Activated CD4-positive, alpha-beta memory T cell treated with anti-CD3 and anti-CD28 coated beads for 36 hours (primary cell): Measurements from ENCODE around the gene NEDD8. TPM values are rescaled to one million over a fixed set of nuclear protein-coding genes. Genes with fewer than 3 reads are reported as not detected.
"Not testable (repeated sequence)": the region's sequence is repeated elsewhere in the genome, so short reads cannot be mapped to it uniquely, and the experiment has no call there.

Source experiments
- CTCF ChIA-PET: fragments of 350-600 bp; sonication (Branson Sonifier 250); formaldehyde crosslinking; loops from one replicate; lab custom pipeline; 2021; ENCODE audit warnings: antibody characterized with exemption, inconsistent platforms; lab: Charles Lee
- POLR2A ChIA-PET: fragments of 350-600 bp; sonication (Branson Sonifier 250); formaldehyde crosslinking; loops from one replicate; lab custom pipeline; 2021; ENCODE audit warnings: antibody characterized with exemption; lab: Charles Lee
- DNase-seq: peaks from one replicate; pipeline ENCODE4 v3.0.0-alpha.2; 2020
- H3K27ac Mint-ChIP-seq: one replicate; pipeline ENCODE4 v1.8.0; 2021; ENCODE audit warnings: mixed read lengths
- H3K27me3 Mint-ChIP-seq: one replicate; pipeline ENCODE4 v1.8.0; 2021; ENCODE audit warnings: mixed read lengths
- H3K36me3 Mint-ChIP-seq: one replicate; pipeline ENCODE4 v1.8.0; 2021; ENCODE audit warnings: mixed read lengths
- H3K4me1 Mint-ChIP-seq: one replicate; pipeline ENCODE4 v1.8.0; 2021; ENCODE audit warnings: low read depth, mixed read lengths
- H3K4me3 Mint-ChIP-seq: one replicate; pipeline ENCODE4 v1.8.0; 2021; ENCODE audit warnings: mild to moderate bottlenecking, mixed read lengths
- H3K9me3 Mint-ChIP-seq: one replicate; pipeline ENCODE4 v1.8.0; 2021; ENCODE audit warnings: mixed read lengths
- intact Hi-C: fragments of 100-400 bp; cut with micrococcal nuclease; formaldehyde crosslinking; loops from one replicate; pipeline ENCODE4 v1.15.1; 2023
- total RNA-seq, 2 experiments: library from RNA; stranded (reverse); gene quantifications; one replicate each; pipeline ENCODE4 v1.2.3, GENCODE V29; 2021

The NEDD8 gene
- total RNA-seq, 2 experiments from 2014 or later: 202 to 213 TPM

GRCh38 chr14:24207104-24207551 is 25.0 kb downstream of the NEDD8 start:
- H3K27ac Mint-ChIP-seq: peak overlapping the region; percentile 5
- H3K9me3 Mint-ChIP-seq: peaks cover 8% of the 10 kb centered on the region
- peaks cover 31% of the 10 kb centered on the region for H3K4me1 Mint-ChIP-seq
- intact Hi-C loops: no loop called here
- ChIA-PET CTCF (interaction anchor here (1.1 kb wide), 1 partner anchor 8 kb away, joined by 3 read pairs; the partner anchor contains the start of gene MDP1), POLR2A (interaction anchor here (3.7 kb wide), 1 partner anchor 12 kb away, joined by 14 read pairs; the partner anchor contains the start of gene TM9SF1)
- DNase-seq: no peak
- H3K4me3 Mint-ChIP-seq: no peak overlapping the region
- no peaks in the 10 kb centered on the region for H3K27me3 Mint-ChIP-seq
- peaks cover 72% of the 10 kb centered on the region for H3K36me3 Mint-ChIP-seq

DNA sequence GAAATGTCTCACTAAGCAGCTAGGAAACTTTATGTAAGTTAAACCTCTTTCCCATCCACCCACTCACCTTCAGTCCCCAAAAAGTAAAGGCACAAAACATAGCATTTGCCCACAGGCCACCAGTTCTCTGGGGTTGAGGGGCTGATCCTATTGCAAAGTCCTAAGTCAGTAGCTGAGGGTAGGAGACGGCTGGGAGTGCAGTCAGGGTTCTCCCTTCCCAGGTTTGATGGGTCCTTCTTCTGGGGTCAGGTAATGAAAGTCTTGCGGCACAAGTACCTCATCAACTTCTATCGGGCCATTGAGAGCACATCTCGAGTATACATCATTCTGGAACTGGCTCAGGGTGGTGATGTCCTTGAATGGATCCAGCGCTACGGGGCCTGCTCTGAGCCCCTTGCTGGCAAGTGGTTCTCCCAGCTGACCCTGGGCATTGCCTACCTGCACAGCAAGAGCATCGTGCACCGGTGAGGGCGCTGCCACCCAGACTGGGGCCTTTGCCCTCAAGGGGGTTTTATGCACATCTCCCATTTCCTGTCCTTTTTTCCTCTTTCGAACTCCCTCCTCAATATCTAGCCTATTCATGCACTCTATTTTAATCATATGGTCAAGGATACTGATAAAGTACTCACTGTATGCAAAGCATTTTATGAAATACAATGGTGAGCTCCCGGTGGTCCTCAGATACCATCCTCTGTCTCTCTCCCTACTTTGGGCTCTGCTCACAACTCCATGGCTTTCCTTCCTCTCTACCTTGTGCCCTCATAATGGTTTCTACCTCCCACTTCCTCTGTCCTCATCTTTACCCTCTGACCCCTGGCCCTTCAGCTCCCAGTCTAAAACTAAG is 25.7 kb downstream of the NEDD8 start:
- Mint-ChIP-seq H3K9me3 (peaks cover 12% of the 10 kb centered on the region), H3K36me3 (peaks cover 73% of the 10 kb centered on the region), H3K4me1 (peaks cover 27% of the 10 kb centered on the region), H3K4me3 (no peak overlapping the region), H3K27ac (peak overlapping the region; percentile 5), H3K27me3 (no peaks in the 10 kb centered on the region)
- DNase-seq: no peak
- CTCF ChIA-PET: interaction anchor here (0.8 to 1.1 kb wide), 2 partner anchors 9 to 90 kb away, joined by 3 read pairs; partner anchors contain the start of gene MDP1
- POLR2A ChIA-PET: interaction anchor here (3.7 kb wide), 1 partner anchor 11 kb away, joined by 14 read pairs; the partner anchor contains the start of gene TM9SF1
- intact Hi-C loops: no loop called here

DNA sequence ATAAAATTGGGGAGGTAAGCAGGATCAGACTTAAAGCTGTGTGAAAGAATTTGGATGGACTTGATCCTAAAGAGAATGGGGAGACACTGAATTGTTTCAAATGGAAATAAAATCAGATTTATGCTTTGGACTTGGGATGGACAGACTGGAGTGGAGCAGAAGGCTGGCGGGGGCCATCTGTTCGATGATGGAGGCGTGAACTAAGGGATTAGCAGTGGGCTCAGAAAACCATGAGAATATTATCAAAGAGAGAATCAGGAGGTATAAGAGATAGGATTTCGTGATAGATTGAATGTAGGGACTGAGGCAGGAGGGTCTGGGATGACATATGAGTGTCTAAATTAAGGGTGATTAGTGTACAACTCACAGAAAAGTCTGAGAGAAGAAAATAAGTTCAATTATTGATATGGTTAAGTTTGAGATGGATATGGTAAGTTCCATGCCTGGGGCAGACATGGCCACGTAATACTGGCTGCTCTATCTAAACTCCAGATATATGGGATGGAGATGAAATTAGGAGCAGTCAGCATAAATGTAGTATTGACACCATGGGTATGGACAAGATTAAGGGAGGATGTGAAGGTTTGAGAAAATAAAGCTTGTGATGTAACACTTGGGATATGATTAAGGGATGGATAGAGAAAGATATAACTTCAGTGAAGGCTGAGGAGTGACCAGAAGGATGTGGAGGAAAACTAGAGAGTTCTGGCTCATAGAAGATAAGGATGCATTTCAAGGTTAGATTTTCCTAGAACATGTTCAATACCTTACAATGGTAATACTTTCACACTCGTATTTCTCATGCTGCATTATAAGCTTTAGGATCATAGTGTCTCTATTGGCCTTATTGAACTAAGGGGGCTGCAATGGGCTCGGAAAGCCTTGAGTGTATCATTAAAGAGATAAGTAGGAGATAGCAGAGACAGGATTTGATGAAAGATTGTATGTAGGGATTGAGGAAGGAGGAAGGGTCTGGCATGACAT is 27.7 kb downstream of the NEDD8 start:
- Mint-ChIP-seq H3K36me3 (peaks cover 65% of the 10 kb centered on the region), H3K27ac (no peak overlapping the region), H3K4me3 (no peak overlapping the region), H3K27me3 (no peaks in the 10 kb centered on the region), H3K9me3 (peaks cover 12% of the 10 kb centered on the region), H3K4me1 (peaks cover 27% of the 10 kb centered on the region)
- intact Hi-C loops: no loop called here
- no peak for DNase-seq
- POLR2A ChIA-PET: interaction anchor here (1.3 to 3.7 kb wide), 3 partner anchors 9 to 22 kb away, joined by 3 to 14 read pairs (median 11); partner anchors contain the start of genes CHMP4A and TM9SF1
- CTCF ChIA-PET: interaction anchor here (1.8 kb wide), 1 partner anchor 103 kb away, joined by 6 read pairs; the partner anchor contains the start of gene CIDEB

DNA sequence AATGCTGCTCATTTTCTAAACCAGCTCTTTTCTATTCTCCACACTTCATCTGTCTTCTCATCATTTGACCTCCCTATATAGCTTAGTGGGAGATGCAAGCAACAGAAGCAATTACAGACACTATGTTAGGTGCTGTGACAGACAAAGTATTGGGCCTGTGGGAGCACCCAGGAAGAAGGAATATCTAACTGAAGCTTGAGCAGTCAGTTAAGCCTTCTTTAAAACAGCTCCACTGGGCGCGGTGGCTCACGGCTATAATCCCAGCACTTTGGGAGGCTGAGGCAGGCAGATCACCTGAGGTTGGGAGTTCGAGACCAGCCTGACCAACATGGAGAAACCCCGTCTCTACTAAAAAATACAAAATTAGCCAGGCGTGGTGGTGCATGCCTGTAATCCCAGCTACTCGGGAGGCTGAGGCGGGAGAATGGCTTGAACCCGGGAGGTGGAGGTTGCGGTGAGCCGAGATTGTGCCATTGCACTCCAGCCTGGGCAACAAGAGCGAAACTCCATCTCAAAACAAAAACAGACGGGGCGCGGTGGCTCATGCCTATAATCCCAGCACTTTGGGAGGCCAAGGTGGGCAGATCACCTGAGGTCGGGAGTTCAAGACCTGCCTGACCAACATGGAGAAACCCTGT is 28.8 kb downstream of the NEDD8 start:
- peaks cover 36% of the 10 kb centered on the region for H3K4me1 Mint-ChIP-seq
- H3K27ac Mint-ChIP-seq, intact Hi-C loops, H3K27me3 Mint-ChIP-seq, DNase-seq, H3K4me3 Mint-ChIP-seq: not testable (repeated sequence)
- peaks cover 12% of the 10 kb centered on the region for H3K9me3 Mint-ChIP-seq
- H3K36me3 Mint-ChIP-seq: peaks cover 68% of the 10 kb centered on the region
- CTCF ChIA-PET: interaction anchor here (1.4 to 1.8 kb wide), 2 partner anchors 93 to 104 kb away, joined by 3 to 6 read pairs; partner anchors contain the start of gene CIDEB
- POLR2A ChIA-PET: interaction anchor here (1.3 kb wide), 2 partner anchors 10 to 21 kb away, joined by 3 to 11 read pairs; partner anchors contain the start of gene CHMP4A

- peaks cover 63% of the 10 kb centered on the region for H3K36me3 Mint-ChIP-seq
Measured at GRCh38 chr14:24202538-24202937, 29.6 kb downstream of the NEDD8 start.

DNA sequence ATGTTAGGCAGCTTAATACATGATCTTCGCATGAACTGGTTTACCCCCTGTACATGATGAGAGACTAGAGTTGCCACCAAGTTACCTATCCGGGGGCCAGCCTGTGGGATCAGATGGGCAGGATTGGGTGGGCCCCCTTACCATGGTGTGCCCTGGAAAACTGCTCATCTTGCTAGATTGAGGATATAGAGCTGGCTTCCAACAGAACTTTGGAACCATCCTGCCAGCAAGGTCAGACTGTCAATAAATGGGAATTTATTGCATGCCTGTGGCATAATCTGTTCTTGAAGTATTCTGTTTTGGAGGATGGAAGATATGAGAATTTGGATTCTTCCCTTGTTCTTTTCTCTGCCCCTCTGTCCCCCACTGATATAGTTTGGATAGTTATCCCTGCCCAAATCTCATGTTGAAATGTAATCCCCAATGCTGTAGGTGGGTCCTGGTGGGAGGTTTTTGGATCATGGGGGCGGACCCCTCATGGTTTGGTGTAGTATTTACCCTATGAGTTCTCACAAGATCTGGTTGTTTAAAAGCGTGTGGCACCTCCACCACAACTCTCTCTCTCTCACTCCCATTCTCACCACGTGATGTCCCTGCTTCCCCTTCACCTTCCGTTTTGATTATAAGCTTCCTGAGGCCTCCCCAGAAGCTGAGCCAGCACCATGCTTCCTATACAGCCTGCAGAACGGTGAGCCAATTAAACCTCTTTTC is 33.2 kb downstream of the NEDD8 start:
- no peaks in the 10 kb centered on the region for H3K27me3 Mint-ChIP-seq
- intact Hi-C loops: no loop called here
- peaks cover 43% of the 10 kb centered on the region for H3K36me3 Mint-ChIP-seq
- H3K4me3 Mint-ChIP-seq: no peak overlapping the region
- DNase-seq: no peak
- ChIA-PET CTCF (no interaction called here), POLR2A (interaction anchor here (0.8 to 1.5 kb wide), 2 partner anchors 10 to 13 kb away, joined by 3 to 7 read pairs; partner anchors contain the start of gene IPO4)
- H3K4me1 Mint-ChIP-seq: peaks cover 43% of the 10 kb centered on the region
- peak overlapping the region; percentile 31 for H3K27ac Mint-ChIP-seq
- H3K9me3 Mint-ChIP-seq: peaks cover 12% of the 10 kb centered on the region

More at GRCh38 chr14:24202538-24202937, 29.6 kb downstream of the NEDD8 start:
- intact Hi-C loops, H3K4me3 Mint-ChIP-seq, POLR2A ChIA-PET, DNase-seq, H3K27ac Mint-ChIP-seq, H3K27me3 Mint-ChIP-seq: not testable (repeated sequence)
- CTCF ChIA-PET: interaction anchor here (1.4 to 1.8 kb wide), 2 partner anchors 94 to 105 kb away, joined by 3 to 6 read pairs; partner anchors contain the start of gene CIDEB
- Mint-ChIP-seq H3K9me3 (peaks cover 12% of the 10 kb centered on the region), H3K4me1 (peaks cover 37% of the 10 kb centered on the region)

DNA sequence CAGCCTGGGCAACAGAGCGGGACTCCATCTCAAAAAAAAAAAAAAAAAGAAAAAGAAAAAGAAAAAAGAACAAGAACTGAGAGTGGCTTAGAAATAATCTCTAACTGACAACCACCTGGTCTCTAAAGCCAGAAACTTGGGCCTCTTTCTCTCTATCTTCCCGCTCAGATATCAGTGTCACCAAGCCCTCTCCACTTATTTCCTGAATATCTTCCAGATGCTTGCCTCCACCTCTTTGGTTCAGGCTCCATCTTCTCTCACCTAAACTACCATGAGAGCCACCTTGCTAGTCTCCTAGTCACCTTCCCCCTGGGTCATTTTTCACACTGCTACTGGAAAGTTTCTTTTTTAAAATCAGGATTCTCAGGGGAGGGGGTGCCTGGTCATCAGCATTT is 35.1 kb downstream of the NEDD8 start:
- Mint-ChIP-seq H3K27ac (peak overlapping the region; percentile 73), H3K4me3 (peak overlapping the region; percentile 96), H3K27me3 (no peaks in the 10 kb centered on the region), H3K36me3 (peaks cover 40% of the 10 kb centered on the region), H3K4me1 (peaks cover 55% of the 10 kb centered on the region), H3K9me3 (peaks cover 3% of the 10 kb centered on the region)
- ChIA-PET POLR2A (interaction anchor here (2.6 to 2.8 kb wide), 2 partner anchors 19 to 50 kb away, joined by 18 to 20 read pairs; partner anchors contain the start of genes MDP1, PSME2 and RNF31), CTCF (interaction anchor here (1.8 to 2.8 kb wide), 3 partner anchors 36 to 111 kb away, joined by 6 to 10 read pairs (median 7); partner anchors contain the start of genes CIDEB, IRF9 and TINF2)
- intact Hi-C loops: no loop called here
- no peak for DNase-seq

- Mint-ChIP-seq H3K9me3 (no peaks in the 10 kb centered on the region), H3K27ac (peak overlapping the region; percentile 95), H3K4me3 (peak overlapping the region; percentile 96), H3K27me3 (no peaks in the 10 kb centered on the region), H3K36me3 (peaks cover 39% of the 10 kb centered on the region), H3K4me1 (peaks cover 56% of the 10 kb centered on the region)
- ChIA-PET POLR2A (interaction anchor here (0.6 to 4.2 kb wide), 19 partner anchors 10 to 235 kb away, joined by 3 to 26 read pairs (median 5); partner anchors contain the start of genes CHMP4A, DCAF11, DHRS1 and EMC9), CTCF (interaction anchor here (0.9 to 2.8 kb wide), 14 partner anchors 18 to 235 kb away, joined by 3 to 10 read pairs (median 6); partner anchors contain the start of genes CHMP4A, CIDEB, IRF9 and LTB4R)
- no peak for DNase-seq
- intact Hi-C loops: no loop called here
Measured at GRCh38 chr14:24196071-24197055, 35.8 kb downstream of the NEDD8 start.
